Lower leg skin (tissue), 4 donors: ENCODE results near the gene ATP13A5. TPM values are rescaled to one million over a fixed set of nuclear protein-coding genes. Genes with fewer than 3 reads are reported as not detected.

Experiments used
- DNase-seq, 2 donors: peaks; one replicate each; pipeline ENCODE4 v3.0.0-alpha.2; 2019; ENCODE audit warnings: low spot score in 2 of 2
- H3K4me3 ChIP-seq: fragments of 200-600 bp; sonication (generic); 2 replicates; pipeline ENCODE4 v1.5.1; 2017; ENCODE audit warnings: mild to moderate bottlenecking, low read depth; ENCODE audit not compliant: poor library complexity, severe bottlenecking
- POLR2A ChIP-seq, 2 donors: fragments of 450-650 bp; IDR thresholded peaks; one replicate each; pipeline ENCODE4 v1.6.1; 2016 to 2017; ENCODE audit warnings: antibody characterized with exemption in 2 of 2, mild to moderate bottlenecking in 1 of 2, moderate library complexity in 1 of 2
- WGBS, 2 donors: methylation state at CpG; one replicate each; pipeline ENCODE4 v1.1.5; 2018; 5-methylcytosine and 5-hydroxymethylcytosine counted together
- intact Hi-C: fragments of 100-400 bp; cut with DNase I; formaldehyde crosslinking; loops from one replicate; pipeline ENCODE4 v1.15.0; 2023; ENCODE audit warnings: low total_unique reads
- total RNA-seq, 4 donors: library from RNA; depleted of rRNA; stranded (reverse); fragments of >200 nt; gene quantifications; one replicate each; pipeline ENCODE4 v1.1.0, GENCODE V29; 2016
- TF ChIP-seq, protein P1 (sequence below), 3 donors: fragments of 450-650 bp; IDR thresholded peaks; one replicate each; pipeline ENCODE4 v1.5.1; 2016; ENCODE audit warnings: antibody characterized with exemption in 3 of 3, mild to moderate bottlenecking in 3 of 3, moderate library complexity in 2 of 3

ATP13A5 gene
- total RNA-seq, 4 donors from 2014 or later, result 4.4 to 9.7 (median 5.2) TPM

DNA sequence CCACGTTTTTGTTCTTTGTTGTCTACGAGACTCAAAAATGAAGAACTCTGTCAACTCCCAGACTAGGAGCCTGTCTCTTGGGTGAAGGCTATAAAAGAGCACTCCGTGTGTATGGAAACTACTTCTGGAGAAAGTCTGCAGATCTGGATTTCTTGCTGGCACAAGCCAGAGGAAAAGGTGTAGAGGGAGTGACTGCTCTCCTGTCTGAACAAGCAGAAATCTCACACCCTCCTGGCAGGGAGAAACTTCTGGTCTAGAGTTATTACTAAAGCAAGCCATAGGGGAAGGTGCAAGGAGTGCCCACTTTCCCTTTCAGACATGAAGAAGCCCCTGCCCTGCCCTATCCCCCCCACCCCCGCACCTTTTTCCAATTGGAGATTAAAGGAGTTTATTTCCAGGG, 128.1 kb downstream of the ATP13A5 start:
- intact Hi-C loops, result loop anchor here (10.0 kb wide), 1 partner anchor 194 kb away; no protein-coding TSS in a partner anchor
- TF ChIP-seq POLR2A (IDR thresholded peaks at IDR 0.05), result no peak
- TF ChIP-seq, protein P1, sequence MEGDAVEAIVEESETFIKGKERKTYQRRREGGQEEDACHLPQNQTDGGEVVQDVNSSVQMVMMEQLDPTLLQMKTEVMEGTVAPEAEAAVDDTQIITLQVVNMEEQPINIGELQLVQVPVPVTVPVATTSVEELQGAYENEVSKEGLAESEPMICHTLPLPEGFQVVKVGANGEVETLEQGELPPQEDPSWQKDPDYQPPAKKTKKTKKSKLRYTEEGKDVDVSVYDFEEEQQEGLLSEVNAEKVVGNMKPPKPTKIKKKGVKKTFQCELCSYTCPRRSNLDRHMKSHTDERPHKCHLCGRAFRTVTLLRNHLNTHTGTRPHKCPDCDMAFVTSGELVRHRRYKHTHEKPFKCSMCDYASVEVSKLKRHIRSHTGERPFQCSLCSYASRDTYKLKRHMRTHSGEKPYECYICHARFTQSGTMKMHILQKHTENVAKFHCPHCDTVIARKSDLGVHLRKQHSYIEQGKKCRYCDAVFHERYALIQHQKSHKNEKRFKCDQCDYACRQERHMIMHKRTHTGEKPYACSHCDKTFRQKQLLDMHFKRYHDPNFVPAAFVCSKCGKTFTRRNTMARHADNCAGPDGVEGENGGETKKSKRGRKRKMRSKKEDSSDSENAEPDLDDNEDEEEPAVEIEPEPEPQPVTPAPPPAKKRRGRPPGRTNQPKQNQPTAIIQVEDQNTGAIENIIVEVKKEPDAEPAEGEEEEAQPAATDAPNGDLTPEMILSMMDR (IDR thresholded peaks at IDR 0.05), result no peak
- no peak for DNase-seq
- 55 to 63% methylated on average over 4 of the region's 4 CpGs for WGBS, 2 donors
- H3K4me3 ChIP-seq, result no peak overlapping the region

DNA sequence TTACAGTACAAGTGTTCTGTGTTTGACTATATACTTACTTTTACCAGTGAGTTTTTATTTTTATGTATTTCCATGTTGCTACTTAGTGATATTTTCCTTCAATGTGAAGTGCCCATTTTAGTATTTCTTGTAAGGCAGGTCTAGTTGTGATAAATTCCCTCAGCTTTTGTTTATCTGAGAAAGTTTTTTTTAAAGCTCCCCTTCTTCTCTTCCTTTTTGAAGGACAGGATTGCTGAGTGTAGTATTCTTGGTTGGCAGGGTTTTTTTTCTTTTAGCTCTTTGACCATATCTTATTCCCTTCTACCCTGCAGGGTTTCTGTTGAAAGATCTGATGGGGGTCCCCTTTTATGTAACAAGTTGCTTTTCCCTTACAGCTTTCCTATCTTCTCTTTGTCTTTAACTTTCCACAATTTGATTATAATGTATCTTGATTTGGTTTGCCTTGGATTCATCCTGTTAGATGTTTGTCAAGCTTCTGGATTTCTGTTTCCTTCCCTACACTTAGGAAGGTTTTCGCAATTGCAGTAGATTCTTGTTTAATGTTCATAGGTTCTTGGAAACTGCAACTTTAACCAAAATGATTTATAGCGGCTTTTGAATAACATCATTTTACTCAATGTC, 129.6 kb downstream of the ATP13A5 start:
- intact Hi-C loops, result no loop called here
- DNase-seq, result no peak
- 46 to 93% methylated on average over 2 of the region's 2 CpGs for WGBS, 2 donors
- H3K4me3 ChIP-seq, result no peak overlapping the region
- TF ChIP-seq, protein P1 (IDR thresholded peaks at IDR 0.05), result no peak

DNA sequence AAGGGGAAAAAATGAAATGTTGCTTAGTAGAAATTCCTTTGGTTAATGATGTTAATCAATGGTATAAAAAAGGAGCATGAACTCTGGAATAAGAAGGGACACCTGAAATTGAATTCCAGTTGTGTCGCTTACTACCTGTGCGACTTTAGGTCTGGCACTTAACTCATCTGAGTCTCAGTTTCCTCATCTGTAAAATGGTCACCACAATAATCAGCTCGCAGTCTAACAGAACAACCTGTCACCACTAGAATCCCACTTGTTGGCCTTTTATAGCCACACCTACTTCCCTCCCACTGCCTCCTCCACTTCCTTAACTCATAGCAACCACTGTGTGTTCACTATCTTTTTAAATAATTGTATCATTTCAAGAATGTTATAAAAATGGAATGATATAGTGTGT, 135.0 kb downstream of the ATP13A5 start:
- WGBS, 2 donors, result 88 to 94% methylated on average over 3 of the region's 3 CpGs
- no peak overlapping the region for H3K4me3 ChIP-seq
- TF ChIP-seq POLR2A (IDR thresholded peaks at IDR 0.05), result no peak
- TF ChIP-seq, protein P1 (IDR thresholded peaks at IDR 0.05), result no peak
- intact Hi-C loops, result no loop called here
- DNase-seq, result no peak

DNA sequence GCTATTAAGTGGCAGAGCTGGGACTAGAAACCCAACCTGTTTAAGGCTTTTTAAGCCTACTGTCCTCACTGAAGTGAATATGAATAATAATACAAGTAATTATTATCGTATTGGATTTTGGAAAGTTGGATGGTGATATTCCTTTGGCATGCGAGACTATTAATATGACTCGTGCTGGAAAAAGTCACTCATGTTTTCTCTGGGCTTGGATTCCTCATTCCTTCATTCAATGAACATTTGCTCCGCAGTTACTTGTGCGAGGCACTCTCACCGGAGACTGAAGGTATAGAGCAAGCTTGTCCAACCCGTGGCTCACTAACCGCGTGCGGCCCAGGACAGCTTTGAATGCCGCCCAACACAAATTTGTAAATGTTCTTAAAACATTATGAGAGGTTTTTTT, 136.8 kb downstream of the ATP13A5 start:
- 60 to 62% methylated on average over 11 of the region's 11 CpGs for WGBS, 2 donors
- intact Hi-C loops, result no loop called here
- DNase-seq, result no peak
- TF ChIP-seq POLR2A (IDR thresholded peaks at IDR 0.05), result no peak
- TF ChIP-seq, protein P1 (IDR thresholded peaks at IDR 0.05), result no peak
- H3K4me3 ChIP-seq, result no peak overlapping the region

DNA sequence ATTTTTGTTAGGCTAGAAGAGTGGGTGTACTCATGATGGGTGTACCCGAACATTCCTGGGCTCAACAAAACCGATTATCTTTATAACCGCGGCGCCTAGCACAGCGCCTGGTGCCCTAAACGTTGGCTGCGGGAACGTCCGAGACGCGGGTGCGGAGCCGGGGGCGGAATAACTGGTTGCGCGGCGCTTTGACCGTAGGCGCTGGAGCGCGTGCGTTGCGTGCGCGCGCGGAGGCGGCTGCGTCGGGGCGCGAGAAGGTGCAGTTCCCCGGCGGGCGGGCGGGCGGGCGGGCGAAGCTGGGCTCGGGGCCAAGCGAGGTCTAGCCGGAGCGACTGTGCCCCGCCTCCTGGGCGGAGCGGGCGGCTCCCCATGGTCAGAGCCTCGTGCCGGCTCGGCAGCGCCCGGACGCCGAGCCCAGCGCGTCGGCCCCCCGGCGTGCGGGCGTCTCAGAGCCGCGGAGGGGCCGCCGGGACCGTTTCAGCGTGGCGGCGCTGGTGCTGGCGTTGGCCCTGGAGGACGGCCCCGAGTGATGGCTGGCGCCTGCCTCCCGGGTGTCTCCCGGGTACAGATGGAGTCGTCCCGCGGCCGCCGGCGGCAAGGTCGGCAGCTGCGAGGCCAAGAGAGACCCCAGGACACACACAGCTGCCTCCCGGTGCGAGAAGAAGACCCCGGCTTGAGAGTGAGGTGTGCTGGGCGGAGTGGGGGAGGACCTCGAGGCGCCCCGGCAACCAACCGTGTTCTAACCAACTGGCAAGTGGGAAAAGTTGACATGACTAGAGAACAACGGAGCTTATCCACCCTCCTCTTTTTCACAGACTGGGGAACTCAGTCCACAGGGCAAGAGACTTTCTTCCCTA, 137.5 kb downstream of the ATP13A5 start, which contains the start of gene PLAAT1:
Gene PLAAT1, plus strand, starts transcription at position 373 of the 857 bp plus-strand sequence. CDS start 14,429 bp downstream, outside the sequence.
- peak within 1 kb of the TSS; percentile 19 for H3K4me3 ChIP-seq
- intact Hi-C loops, result no loop called here
- WGBS, 2 donors, result 0 to 3% methylated on average over 11 to 23 of the region's 93 CpGs
- TF ChIP-seq, protein P1 (IDR thresholded peaks at IDR 0.05), result no peak
- no peak for TF ChIP-seq POLR2A (IDR thresholded peaks at IDR 0.05)
- no peak for DNase-seq
